A673 (cell line): ENCODE measurements around the gene DDN. TPM values are rescaled to one million over a fixed set of nuclear protein-coding genes. Genes with fewer than 3 reads are reported as not detected.

Experiments
- BruUV-seq: library from RNA; stranded (reverse); fragments of 400-500 nt; replicated peaks from 2 replicates; lab custom pipeline; 2021; lab: Mats Ljungman, UMichigan
- CTCF ChIA-PET: fragments of 300-600 bp; sonication (Branson Sonifier 250); formaldehyde crosslinking; loops from one replicate; lab custom pipeline; 2022; ENCODE audit warnings: antibody characterized with exemption; lab: Charles Lee
- POLR2A ChIA-PET: fragments of 300-600 bp; sonication (Branson Sonifier 250); formaldehyde crosslinking; loops from one replicate; lab custom pipeline; 2022; ENCODE audit warnings: antibody characterized with exemption; ENCODE audit not compliant: low non-redundant PET; lab: Charles Lee
- DNase-seq: peaks from one replicate; pipeline ENCODE4 v3.0.0-alpha.2; 2015; ENCODE audit warnings: low spot score
- H3K27ac ChIP-seq: fragments of 200-600 bp; sonication (generic); 2 replicates; pipeline ENCODE4 v1.5.1; 2016; ENCODE audit warnings: mixed run types, low read depth, mild to moderate bottlenecking, mixed read lengths, antibody characterized with exemption, low read length; ENCODE audit not compliant: poor library complexity, severe bottlenecking
- H3K27me3 ChIP-seq: fragments of 200-600 bp; sonication (generic); replicated peaks from 2 replicates; pipeline ENCODE4 v1.6.1; 2017; ENCODE audit warnings: mixed run types, low read depth, mild to moderate bottlenecking, mixed read lengths, antibody characterized with exemption, low read length; ENCODE audit not compliant: insufficient read depth, poor library complexity
- H3K36me3 ChIP-seq: fragments of 200-600 bp; sonication (generic); 2 replicates; pipeline ENCODE4 v1.6.1; 2016; ENCODE audit warnings: mixed run types, mild to moderate bottlenecking, mixed read lengths, antibody characterized with exemption, low read length; ENCODE audit not compliant: insufficient read depth, poor library complexity, severe bottlenecking
- H3K4me1 ChIP-seq: fragments of 200-600 bp; sonication (generic); 2 replicates; pipeline ENCODE4 v1.6.1; 2017; ENCODE audit warnings: mixed run types, mild to moderate bottlenecking, mixed read lengths, antibody characterized with exemption, low read length; ENCODE audit not compliant: insufficient read depth, poor library complexity, severe bottlenecking
- H3K4me3 ChIP-seq: fragments of 200-600 bp; sonication (generic); 2 replicates; pipeline ENCODE4 v1.5.1; 2016; ENCODE audit warnings: low read depth, mixed run types, mild to moderate bottlenecking, mixed read lengths, low read length; ENCODE audit not compliant: poor library complexity, severe bottlenecking
- H3K9me3 ChIP-seq: fragments of 200-600 bp; sonication (generic); 2 replicates; pipeline ENCODE4 v1.6.1; 2016; ENCODE audit warnings: mixed run types, low read depth, mild to moderate bottlenecking, mixed read lengths, antibody characterized with exemption, low read length; ENCODE audit not compliant: poor library complexity, severe bottlenecking
- CTCF ChIP-seq: fragments of 300-800, 200-600 bp; sonication (generic); conservative IDR thresholded peaks from 2 replicates; pipeline ENCODE4 v1.5.1; 2017; ENCODE audit warnings: low read depth, mild to moderate bottlenecking, antibody characterized with exemption, low read length, moderate library complexity, mixed read lengths
- EZH2 ChIP-seq: fragments of 200-600 bp; sonication (generic); IDR thresholded peaks from 2 replicates; pipeline ENCODE4 v1.6.1; 2017; ENCODE audit warnings: borderline replicate concordance, low read depth, mild to moderate bottlenecking, mixed read lengths, antibody characterized with exemption, low read length; ENCODE audit not compliant: poor library complexity, severe bottlenecking
- intact Hi-C: fragments of 100-400 bp; cut with micrococcal nuclease; formaldehyde crosslinking; loops from one replicate; pipeline ENCODE4 v1.10.0; 2022; ENCODE audit not compliant: unreplicated experiment
- total RNA-seq: library from RNA; stranded (reverse); gene quantifications from 2 replicates; pipeline ENCODE4 v1.2.3, GENCODE V29; 2021

Gene DDN
- total RNA-seq, 1 experiment from 2014 or later: 2.7 TPM

DNA sequence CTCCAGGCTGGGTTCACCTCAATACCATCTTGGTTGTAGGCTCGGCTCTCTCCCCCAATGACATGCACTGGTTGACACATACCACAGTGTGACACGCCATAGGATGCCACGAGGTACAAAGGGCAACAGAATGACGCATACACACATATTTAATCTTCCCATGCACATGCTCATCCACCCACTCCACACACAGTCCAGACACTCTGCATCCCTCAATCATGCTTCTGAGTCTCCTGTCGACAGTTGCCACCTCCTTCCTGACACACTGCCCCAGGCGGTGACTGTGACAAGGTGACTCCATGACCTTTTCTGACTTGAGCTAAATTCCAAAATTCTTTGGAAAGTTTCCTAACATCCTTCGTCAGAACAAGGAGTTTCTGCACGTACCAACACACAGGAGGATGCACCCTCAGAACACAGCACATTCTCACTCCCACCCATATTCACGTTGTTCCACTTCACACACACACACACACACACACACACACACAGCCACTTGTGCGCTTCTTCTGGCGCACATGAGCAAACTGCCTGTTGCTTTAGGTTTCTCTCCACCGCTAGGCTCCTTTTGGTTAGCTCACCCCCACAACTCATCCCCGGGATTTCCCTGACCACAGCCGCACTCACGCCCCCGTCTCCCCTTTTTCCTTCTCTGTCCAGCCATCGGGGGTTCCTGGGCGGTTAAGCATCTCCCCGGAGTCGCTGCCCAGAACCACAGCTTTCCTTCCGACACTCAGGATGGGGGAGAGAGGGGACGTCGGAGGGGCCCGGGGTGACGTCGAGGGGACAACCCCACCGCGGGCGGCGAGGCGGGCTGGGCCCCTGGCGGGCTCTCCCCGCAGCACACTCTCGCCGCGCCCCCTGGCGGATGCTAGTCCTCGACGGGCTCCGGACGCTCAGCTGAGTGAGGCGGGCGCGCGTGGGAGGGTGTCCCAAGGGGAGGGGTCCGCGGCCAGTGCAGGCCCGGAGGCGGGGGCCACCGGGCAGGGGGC is 21.6 kb downstream of the DDN start:
- H3K27ac ChIP-seq: no peak overlapping the region
- peaks cover 69% of the 10 kb centered on the region for H3K27me3 ChIP-seq
- ChIA-PET POLR2A (no interaction called here), CTCF (interaction anchor here (0.7 to 1.6 kb wide), 4 partner anchors 9 to 125 kb away, joined by 3 to 9 read pairs (median 3); no protein-coding TSS in a partner anchor)
- no peaks in the 10 kb centered on the region for H3K9me3 ChIP-seq
- peak; percentile 81 for TF ChIP-seq CTCF
- no peak for TF ChIP-seq EZH2
- peaks cover 32% of the 10 kb centered on the region for H3K4me1 ChIP-seq
- H3K4me3 ChIP-seq: peak overlapping the region; percentile 32
- H3K36me3 ChIP-seq: no peaks in the 10 kb centered on the region
- no TSS peak for BruUV-seq
- DNase-seq: peak; percentile 71
- intact Hi-C loops: loop anchor here (2.0 to 5.0 kb wide), 2 partner anchors 43 to 125 kb away; partner anchors contain the start of gene DDX23

DNA sequence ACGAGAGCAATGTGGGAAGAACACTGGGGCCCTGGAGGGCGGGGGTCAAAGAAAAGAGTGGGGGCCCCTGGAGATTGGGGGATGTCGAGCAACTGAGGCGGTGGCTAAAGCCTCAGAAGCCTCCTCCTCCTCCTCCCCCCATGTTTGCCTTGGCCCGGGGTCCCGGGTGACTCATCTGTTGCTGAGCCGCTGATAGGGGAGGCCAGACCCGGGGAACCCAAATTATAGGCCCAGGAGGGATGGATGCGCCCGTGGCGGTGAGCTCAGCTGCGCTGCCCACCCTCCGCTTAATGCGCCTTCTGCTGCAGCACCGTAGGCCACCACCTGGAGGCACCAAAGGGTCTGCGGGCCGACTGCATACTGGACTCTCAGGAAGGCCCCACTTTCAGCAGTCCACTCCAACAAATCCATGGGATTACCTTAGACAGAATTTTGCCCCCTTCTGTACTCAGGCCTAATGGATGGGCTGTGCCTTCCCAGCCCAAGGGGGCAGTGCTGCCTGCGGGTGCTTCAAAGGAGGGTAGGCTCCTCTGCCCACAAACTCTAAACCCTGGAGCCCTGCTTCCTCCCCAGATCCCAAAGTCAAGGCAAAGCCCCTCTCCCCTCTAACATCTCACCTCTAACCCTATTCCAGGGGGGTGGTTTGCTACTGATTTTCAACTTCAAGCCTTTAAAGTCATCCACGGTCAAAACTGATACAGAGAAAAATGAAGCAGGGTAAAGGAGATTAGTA is 25.1 kb downstream of the DDN start:
- H3K27me3 ChIP-seq: peaks cover 66% of the 10 kb centered on the region

More for the DNA sequence above, 25.1 kb downstream of the DDN start:
- DNase-seq: no peak
- peaks cover 25% of the 10 kb centered on the region for H3K4me1 ChIP-seq
- H3K9me3 ChIP-seq: no peaks in the 10 kb centered on the region
- H3K4me3 ChIP-seq: no peak overlapping the region
- POLR2A ChIA-PET: no interaction called here
- H3K36me3 ChIP-seq: no peaks in the 10 kb centered on the region
- no peak overlapping the region for H3K27ac ChIP-seq
- TF ChIP-seq EZH2: no peak
- peak; percentile 67 for TF ChIP-seq CTCF
- BruUV-seq: no TSS peak
- intact Hi-C loops: no loop called here
- CTCF ChIA-PET: no interaction called here
